ENCODE data around the gene ACVR1.

ACVR1 gene

DNA sequence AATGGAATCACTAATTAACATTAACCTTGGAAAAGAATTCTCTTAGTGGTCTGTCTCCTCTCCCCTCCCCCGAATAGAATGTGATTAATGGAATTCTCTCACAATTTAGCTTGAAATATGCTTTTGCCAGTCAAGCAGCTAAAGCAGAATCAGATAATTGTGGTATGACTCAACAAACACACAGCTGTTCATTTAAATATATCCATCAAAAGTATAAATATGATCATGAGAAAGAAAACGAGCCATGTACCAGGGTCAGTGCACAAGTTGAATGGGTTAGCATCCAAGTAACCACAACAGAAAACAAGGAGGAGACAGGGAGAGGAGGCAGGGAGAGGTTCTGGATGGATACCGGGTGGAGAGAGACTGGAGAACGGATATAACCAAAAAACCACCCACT is 66.9 kb downstream of the ACVR1 start:
- no peak for DNase-seq
- in situ Hi-C loops (cut with MboI; ENCODE audit: low pct_unique_long_range_greater_than_20kb, low sequenced_read_pairs), result no loop called here

DNA sequence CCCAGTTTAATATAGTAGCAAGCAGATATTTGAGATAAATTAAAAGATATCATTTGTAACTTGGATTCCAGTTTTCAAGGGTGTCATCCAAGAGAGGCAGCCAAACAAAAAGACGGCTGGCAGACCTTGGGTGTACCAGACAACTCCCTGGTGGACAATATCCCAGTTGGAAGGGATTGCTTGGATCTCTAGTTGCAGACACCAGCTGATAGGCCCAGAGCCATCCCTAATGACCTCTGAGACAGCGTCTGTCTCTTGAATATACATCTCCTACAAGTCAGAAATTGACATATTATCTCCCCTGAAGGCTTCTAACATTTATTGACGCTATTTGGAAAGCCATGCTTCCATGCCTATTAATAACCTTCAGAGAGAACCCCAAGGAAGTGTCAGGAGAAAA is 67.7 kb downstream of the ACVR1 start:
- in situ Hi-C loops (cut with MboI; ENCODE audit: low pct_unique_long_range_greater_than_20kb, low sequenced_read_pairs), result no loop called here
- DNase-seq, result no peak

DNA sequence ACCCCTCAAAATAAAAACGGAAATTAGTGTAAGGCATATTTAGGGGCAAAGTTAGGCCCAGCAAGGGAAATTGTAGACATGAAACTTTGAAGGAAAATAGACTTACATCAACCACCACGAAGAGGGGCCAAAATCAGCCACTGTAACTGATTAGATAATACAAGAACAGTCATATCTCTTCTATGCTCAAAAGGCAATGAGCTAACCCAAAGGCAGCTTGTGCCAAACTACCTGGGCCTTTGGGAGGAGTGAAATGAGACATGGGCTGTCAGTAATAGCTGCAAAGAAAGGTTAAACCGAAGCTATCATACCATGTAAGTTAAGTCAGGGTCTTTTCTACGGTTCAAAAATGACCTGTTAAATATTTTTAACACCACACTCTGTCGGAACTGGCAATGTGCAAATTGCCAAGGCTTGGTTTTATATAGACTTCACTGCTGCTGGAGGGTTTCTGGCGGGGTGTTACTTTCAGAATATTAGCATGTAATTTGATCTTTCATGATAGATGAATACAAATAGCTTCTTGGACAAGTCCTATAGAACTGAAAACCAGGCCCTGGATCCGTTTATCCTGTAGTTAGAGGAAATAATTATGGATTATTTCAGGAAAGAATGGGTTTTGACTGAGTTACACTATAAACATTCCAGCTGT is 69.6 kb downstream of the ACVR1 start:
- in situ Hi-C loops (cut with MboI; ENCODE audit: low pct_unique_long_range_greater_than_20kb, low sequenced_read_pairs), result no loop called here
- DNase-seq, result no peak

DNA sequence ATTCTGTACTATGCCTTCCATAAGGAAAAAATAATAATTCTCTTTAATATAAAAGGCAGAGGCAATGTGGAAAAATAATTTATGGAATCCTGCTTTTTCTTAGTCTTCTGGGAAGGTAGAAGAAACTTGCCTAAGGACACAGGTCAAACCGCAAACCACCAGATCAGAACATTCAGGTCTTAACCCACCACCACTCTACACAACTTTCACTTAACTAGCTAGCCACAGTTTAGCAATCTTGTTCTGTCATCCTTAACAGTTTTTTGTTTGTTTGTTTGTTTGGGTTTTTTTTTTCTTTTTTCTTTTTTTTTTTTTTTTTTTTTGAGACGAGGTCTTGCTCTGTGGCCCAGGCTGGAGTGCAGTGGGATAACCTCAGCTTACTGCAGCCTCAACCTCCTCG is 70.6 kb downstream of the ACVR1 start:
- no peak for DNase-seq
- in situ Hi-C loops (cut with MboI; ENCODE audit: low pct_unique_long_range_greater_than_20kb, low sequenced_read_pairs), result no loop called here

DNA sequence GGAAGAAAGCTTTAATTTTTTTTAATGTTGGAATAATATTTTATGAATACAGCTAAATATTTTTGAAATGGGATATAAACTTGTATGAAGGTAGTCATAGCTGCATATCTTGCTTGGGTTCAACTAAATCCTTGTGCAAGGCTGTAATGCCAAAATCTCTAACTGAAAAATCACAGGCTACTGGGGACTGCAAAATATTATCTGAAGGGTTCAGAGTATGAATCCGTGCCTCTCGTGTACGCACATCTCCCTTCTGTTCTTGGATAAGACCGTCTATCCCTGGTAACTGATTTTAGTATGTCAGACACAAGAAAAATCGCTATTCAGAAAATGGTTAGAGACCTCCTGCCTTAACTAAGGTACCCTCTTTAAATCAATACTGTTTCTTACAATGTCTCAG is 71.8 kb downstream of the ACVR1 start:
- in situ Hi-C loops (cut with MboI; ENCODE audit: low pct_unique_long_range_greater_than_20kb, low sequenced_read_pairs), result no loop called here
- DNase-seq, result no peak

DNA sequence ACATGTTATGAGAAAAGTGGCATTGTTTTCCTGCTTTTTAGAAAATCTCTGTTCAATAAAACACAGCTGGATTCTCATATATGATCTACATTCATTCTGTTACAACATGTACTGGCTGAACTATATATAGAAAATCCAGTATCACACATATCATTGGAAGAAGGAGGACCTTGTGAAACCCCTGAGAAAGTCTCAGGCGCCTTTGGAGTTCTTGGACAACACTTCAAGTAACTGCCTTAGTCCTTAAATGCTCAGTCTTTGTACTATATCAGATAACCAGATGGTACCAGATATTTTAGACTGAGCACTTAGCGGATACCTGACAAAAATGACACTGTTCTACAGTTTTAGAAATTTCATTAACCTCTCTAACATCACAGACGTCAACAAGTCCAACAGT is 72.2 kb downstream of the ACVR1 start:
- no peak for DNase-seq
- in situ Hi-C loops (cut with MboI; ENCODE audit: low pct_unique_long_range_greater_than_20kb, low sequenced_read_pairs), result no loop called here

DNA sequence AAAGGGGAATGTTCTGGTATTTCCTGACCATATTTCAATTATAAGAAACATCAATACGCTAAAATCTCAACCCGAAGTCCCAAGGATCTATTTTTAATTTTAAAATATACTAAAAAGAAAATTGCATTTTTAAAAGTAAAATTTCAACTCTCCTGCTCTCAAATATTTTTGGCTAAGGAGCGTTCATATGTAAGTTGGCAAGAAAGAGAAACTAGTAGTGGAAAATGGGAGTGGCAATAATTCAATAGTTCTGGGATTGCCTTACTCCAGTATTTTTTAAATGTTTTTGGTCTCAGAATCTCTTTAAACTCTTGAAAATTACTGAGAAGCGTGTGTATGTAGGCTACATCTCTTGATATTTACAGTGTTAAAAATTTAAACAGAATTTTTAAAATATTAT is 72.7 kb downstream of the ACVR1 start:
- no peak for DNase-seq
- in situ Hi-C loops (cut with MboI; ENCODE audit: low pct_unique_long_range_greater_than_20kb, low sequenced_read_pairs), result no loop called here

DNA sequence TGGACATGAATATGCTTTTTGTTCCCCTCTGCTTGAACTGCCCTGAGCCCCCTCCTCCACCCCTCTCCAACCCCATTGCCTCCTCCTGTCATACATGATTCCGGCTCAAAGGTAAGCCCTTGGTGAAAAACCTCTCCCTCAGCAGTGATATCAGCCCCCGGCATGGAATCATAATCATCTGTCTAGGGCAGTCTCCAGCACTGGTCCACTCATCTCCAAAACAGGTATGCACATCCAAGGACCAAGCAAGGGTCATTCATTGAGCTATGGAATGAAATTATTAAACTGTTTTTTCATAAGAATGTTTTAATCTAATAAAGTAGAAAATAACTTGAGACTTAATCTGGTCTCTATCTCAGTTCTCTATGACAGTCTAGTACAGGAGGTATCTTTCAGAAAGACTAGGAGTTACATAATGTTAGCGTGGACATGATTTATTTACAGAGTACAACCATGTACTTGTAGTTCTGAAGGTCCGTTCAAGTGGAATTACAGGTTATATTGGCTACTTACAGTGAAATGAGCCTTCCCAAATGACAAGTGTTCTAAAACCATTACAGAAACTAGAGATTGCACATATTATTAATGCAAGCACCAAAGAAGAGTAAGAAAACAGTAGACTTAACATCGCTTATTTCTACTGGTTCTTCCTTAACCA is 75.2 kb downstream of the ACVR1 start:
- in situ Hi-C loops (cut with MboI; ENCODE audit: low pct_unique_long_range_greater_than_20kb, low sequenced_read_pairs), result no loop called here
- DNase-seq, result no peak

DNA sequence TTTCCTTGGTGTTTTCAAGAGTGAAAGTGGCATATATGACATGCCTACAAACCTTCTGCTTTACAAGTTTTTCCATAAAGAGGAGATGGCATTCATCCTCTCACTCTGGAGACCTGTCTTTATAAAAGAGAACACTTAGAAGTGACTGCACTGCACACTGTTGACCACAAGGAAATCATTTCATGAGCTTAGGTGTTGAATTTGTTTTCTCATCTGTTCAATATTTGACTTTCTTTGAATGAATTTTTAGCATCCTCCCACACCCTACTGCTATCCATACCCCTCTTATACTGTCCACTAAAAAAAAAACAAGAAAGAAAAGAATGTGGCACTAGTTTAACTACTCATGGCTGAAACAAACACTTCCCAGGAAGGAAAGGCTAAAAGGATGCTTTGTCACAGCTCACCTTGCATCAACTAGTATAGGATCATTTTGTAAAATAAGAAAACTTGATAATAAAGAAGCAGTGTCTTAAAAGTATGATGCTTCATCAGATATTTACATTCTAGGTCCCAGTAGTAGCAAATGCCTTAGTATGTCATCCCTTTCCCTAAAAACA is 83.0 kb downstream of the ACVR1 start:
- in situ Hi-C loops (cut with MboI; ENCODE audit: low pct_unique_long_range_greater_than_20kb, low sequenced_read_pairs), result no loop called here
- DNase-seq, result no peak

DNA sequence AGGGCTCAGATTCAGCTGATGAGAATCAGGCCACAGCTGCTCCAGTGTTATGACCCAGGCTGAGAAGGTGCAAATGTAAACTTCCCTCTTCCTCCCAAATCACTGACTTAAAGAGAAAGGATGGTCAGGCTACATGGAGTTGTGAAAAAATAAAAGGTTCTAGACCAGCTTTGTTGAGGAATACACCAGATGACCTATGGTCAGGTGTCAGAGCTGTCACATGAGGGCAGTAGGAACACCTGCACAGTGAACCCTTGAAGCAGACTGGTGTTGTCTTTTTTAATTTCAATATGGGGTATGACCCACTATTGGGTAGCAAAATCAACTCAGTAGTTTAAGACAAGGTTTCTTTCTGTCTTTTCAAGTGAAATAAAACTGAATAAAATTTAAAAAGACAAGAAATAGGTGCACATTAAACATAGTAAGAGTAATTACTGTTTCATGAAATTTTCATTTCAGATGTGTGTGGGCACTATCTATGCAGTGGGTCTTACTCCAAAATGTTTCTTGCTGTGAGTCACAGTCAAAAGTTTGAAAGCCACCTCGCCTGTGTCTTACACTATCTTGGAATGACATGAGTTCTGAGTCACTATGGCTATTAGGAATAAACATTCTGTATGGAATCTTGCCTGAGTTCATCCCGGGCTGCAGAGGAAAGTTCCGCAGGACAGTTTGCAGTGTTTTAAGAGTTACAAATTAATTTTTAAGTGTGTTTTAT is 83.6 kb downstream of the ACVR1 start:
- no peak for DNase-seq
- in situ Hi-C loops (cut with MboI; ENCODE audit: low pct_unique_long_range_greater_than_20kb, low sequenced_read_pairs), result no loop called here

DNA sequence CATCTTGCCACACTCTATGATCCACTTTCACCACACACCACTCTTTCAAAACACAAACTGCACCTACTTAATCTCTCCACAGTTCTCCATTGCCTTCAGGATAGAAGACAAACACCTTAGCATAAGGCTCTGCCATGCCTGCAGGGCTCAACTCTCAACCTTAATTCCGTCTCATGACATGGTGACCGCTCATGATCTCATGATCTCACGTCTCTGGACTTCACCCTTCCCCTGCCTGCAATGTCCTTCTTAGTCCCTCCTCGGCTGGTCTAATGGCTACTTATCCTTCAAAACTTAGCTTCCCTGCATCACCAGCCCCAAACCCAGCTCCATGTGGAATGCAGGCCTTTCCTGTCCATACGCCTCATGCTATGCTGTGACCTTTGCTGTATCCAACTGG is 85.3 kb downstream of the ACVR1 start:
- in situ Hi-C loops (cut with MboI; ENCODE audit: low pct_unique_long_range_greater_than_20kb, low sequenced_read_pairs), result no loop called here
- no peak for DNase-seq

DNA sequence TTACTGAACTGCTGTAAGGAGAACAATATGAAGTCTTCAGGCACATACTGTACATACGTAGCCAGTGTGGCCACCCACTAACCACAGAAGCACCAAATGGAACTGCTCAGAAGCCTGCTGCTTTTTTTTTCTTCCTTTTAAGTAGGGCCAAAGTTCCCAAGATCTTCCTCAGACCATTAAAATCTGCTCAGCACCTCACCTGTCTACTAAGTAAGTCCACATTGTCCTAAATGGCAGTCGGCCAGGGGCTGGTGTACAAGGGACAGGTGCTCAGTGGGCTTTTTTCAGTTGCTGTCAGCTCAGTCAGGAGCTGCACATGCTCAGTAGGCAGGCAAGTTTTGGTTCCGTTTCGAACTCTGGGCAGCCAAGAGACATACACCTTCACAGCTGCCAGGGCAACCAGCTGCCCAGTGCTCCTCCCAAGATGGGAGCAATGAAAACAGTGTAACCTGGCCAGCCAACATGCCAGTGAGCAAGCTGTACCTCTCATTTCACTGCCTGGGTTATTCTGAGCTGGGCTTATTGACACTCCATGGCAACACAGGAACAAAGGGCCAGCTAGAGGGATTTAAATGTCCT is 86.1 kb downstream of the ACVR1 start:
- no peak for DNase-seq

DNA sequence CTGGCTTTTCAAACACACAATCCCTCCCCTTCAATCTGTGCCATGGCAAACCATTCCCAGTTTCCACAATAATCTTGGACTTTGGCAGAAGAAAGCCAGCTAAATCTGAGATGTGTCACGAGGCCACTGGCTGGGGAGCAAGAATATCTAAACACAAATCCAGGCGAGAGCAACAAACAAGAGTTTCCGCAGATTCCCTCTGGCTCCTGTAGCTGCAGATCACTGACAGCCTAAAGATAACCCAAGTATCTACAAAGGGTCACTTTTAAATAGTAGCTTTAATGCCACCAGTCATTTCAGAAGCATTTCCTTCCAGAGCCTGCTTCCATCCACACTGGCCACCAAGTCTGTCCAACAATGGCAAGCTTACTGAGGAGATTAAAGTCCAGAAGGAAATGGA is 86.9 kb downstream of the ACVR1 start:
- DNase-seq, result no peak
- in situ Hi-C loops (cut with MboI; ENCODE audit: low pct_unique_long_range_greater_than_20kb, low sequenced_read_pairs), result loop anchor here (10.0 kb wide), 1 partner anchor 226 kb away; no protein-coding TSS in a partner anchor

More for the DNA sequence above, 86.1 kb downstream of the ACVR1 start:
- in situ Hi-C loops (cut with MboI; ENCODE audit: low pct_unique_long_range_greater_than_20kb, low sequenced_read_pairs), result loop anchor here (10.0 kb wide), 1 partner anchor 225 kb away; no protein-coding TSS in a partner anchor

DNA sequence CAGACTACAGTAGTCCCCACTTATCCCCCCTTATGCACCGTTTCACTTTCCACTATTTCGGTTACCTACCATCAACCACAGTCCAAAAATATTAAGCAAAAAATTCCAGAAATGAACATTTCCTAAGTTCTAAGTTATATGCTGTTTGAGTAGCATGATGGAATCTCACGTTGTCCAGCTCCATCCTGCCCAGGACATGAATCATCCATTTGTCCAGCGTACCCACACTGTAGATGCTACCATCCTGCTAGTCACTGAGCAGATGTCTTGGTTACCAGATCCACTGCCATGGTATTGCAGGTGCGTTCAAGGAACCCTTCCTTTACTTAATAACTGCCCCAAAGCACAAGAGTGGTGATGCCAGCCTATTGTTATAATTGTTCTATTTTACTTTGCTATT is 87.9 kb downstream of the ACVR1 start:
- in situ Hi-C loops (cut with MboI; ENCODE audit: low pct_unique_long_range_greater_than_20kb, low sequenced_read_pairs), result loop anchor here (10.0 kb wide), 1 partner anchor 227 kb away; no protein-coding TSS in a partner anchor
- no peak for DNase-seq

DNA sequence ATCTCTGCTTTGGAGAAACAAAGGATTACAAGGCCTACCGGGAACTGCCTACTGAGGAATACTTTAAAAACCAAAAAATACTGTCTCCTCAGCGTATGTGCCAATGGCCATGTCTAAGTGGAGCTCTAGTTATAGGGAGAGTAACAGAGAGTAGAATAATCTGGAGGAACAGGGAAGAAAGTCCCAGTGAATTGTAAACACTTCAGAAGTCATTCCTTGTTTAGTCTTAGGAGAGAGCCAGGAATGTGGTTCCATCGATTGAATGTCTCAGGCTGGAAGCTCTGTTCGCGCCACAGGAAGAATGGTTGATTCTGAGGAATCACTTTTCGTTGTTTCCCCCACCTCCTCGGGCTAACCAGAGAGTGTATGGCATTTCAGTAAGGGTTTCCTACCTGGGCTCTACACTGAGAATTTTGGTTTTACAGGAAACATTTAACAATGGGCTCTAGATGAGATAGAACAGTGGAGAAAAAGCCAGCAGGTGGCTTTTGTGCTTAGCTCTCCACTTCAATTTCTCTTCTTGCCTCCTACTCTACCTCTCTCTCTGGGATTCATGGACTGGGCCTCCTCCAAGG is 88.7 kb downstream of the ACVR1 start:
- in situ Hi-C loops (cut with MboI; ENCODE audit: low pct_unique_long_range_greater_than_20kb, low sequenced_read_pairs), result loop anchor here (10.0 kb wide), 1 partner anchor 227 kb away; no protein-coding TSS in a partner anchor
- DNase-seq, result no peak

DNA sequence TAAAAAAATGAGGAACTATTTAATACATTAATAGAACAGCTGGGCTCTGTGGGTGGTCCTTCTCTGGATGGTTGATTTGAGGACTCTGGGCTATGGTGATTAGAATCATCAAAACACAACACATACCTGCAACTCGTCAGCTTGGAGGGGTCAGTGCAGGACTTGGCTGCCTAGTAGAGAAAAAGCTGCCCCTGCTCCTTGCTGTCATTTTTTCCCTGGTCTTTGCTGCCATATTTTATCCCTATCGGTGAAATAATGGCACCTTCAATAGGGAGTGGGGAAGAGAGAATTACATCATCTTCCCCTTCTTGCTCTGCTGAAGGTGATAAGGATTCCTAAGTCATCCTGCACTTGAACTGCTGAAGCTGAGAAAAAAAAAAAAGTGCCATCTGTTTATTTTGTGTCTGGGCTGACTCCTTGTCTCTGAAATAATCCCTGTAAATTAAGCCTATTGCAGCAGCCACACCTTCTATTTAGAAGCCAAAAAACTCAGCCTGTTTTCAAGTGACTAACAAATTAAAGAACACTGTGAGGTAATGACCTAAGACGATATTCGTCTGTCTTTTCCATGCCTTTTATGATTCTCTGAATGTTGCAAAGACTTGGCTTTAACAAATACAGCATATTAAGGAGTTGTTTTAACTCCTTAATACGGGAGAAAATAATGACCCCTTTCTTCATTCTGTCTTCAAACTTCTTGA is 89.3 kb downstream of the ACVR1 start:
- DNase-seq, result peak; percentile 16
- in situ Hi-C loops (cut with MboI; ENCODE audit: low pct_unique_long_range_greater_than_20kb, low sequenced_read_pairs), result loop anchor here (10.0 kb wide), 1 partner anchor 228 kb away; no protein-coding TSS in a partner anchor

DNA sequence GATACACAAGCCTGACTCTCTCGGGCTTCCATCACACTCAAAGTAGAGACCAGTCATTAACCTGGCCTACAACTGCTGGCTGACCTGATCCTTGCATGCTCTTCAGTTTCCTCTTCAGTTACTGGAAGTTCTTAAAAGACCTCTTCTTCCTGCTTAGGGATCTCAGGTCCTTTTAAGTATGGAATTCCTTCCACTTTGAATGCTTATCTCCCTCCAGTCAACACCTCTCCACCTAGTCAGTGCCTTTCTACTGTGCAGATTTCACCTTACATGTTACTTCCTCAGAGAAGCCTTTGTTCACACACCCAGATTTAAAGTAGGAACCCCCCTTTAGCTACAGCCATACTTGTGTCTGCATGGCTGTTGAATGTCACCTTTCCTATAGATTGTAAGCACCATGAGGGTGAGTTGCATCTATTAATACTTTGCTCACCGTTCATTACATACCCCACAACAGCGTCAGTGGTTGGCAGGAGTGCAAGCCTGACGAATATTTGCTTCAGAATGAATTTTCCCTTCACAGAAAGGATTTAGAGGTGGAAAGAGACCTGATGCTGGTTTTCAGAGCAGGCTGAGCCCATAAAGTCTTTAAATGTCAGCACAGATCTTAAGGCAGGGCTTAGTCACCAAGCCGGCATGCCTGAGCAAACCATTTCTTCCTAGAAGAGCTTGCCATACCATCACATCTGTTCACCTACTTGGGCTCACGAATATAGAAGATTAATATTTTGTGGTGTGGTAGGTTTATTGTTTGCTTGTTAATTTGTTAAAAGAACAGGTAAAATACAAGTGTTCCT is 90.1 kb downstream of the ACVR1 start:
- no peak for DNase-seq
- in situ Hi-C loops (cut with MboI; ENCODE audit: low pct_unique_long_range_greater_than_20kb, low sequenced_read_pairs), result loop anchor here (10.0 kb wide), 1 partner anchor 229 kb away; no protein-coding TSS in a partner anchor

DNA sequence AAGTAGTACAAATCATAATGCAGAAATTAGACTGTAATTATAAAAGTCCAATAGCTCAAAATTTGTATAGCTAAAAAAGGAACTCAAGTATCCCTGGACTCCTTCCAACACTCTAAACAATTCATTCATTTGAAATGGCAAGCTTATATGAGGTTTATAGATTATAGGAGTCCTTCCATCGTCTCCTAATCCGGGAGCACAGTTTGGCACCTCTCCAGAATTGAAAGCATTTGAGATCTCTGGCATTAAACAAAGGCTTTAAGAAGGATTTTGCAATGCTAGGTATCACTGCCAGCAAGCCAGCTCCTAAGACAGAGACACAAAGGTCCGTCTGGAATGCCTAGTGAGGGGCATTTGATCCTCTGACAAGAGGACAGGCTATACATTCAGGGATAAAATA is 90.9 kb downstream of the ACVR1 start:
- in situ Hi-C loops (cut with MboI; ENCODE audit: low pct_unique_long_range_greater_than_20kb, low sequenced_read_pairs), result loop anchor here (10.0 kb wide), 1 partner anchor 230 kb away; no protein-coding TSS in a partner anchor
- DNase-seq, result no peak

All from KBM-7 (cell line).